OCI-LY3 (cell line): ENCODE data around the gene NRG2.

Source experiments
- H2AFZ ChIP-seq: fragments of 200-600, 300-600 bp; shearing (Covaris generic); 2 replicates; pipeline ENCODE4 v1.6.0; 2014; ENCODE audit warnings: antibody characterized with exemption, low read depth, low read length
- H3K27ac ChIP-seq: fragments of 200-600, 300-600 bp; sonication (generic); 2 replicates; pipeline ENCODE4 v1.5.1; 2014; ENCODE audit warnings: mild to moderate bottlenecking, low read length, moderate library complexity, mixed read lengths
- H3K27me3 ChIP-seq: fragments of 200-600, 300-600 bp; sonication (generic); 2 replicates; pipeline ENCODE4 v1.6.1; 2014; ENCODE audit warnings: low read depth, low read length, mixed read lengths
- H3K36me3 ChIP-seq: fragments of 200-600, 300-600 bp; sonication (generic); replicated peaks from 2 replicates; pipeline ENCODE3; 2014; ENCODE audit warnings: low read depth, low read length, mixed read lengths
- H3K4me1 ChIP-seq: fragments of 300-600, 200-600 bp; sonication (generic); 2 replicates; pipeline ENCODE4 v1.6.1; 2014; ENCODE audit warnings: low read length, mixed read lengths
- H3K4me2 ChIP-seq: fragments of 200-600, 300-600 bp; sonication (generic); 2 replicates; pipeline ENCODE4 v1.6.1; 2014; ENCODE audit warnings: low read length, mixed read lengths
- H3K4me3 ChIP-seq: fragments of 300-600, 200-600 bp; sonication (generic); 2 replicates; pipeline ENCODE4 v1.5.1; 2014; ENCODE audit warnings: antibody characterized with exemption, mild to moderate bottlenecking, low read length, moderate library complexity
- H3K79me2 ChIP-seq: fragments of 300-600, 200-600 bp; shearing (Covaris generic); 2 replicates; pipeline ENCODE4 v1.6.1; 2014; ENCODE audit warnings: mild to moderate bottlenecking, low read length, mixed read lengths
- H3K9ac ChIP-seq: fragments of 300-600, 200-600 bp; shearing (Covaris generic); 2 replicates; pipeline ENCODE4 v1.6.0; 2014; ENCODE audit warnings: mild to moderate bottlenecking, low read length, moderate library complexity
- H3K9me3 ChIP-seq: fragments of 200-600, 300-600 bp; shearing (Covaris generic); 2 replicates; pipeline ENCODE4 v1.6.1; 2014; ENCODE audit warnings: low read length, mixed read lengths; ENCODE audit not compliant: insufficient read depth
- H4K20me1 ChIP-seq: fragments of 200-600, 300-600 bp; sonication (generic); 2 replicates; pipeline ENCODE4 v1.6.1; 2016; ENCODE audit warnings: low read length, mixed read lengths; ENCODE audit not compliant: insufficient read depth
- EZH2phosphoT487 ChIP-seq: fragments of 200-600 bp; shearing (Covaris generic); IDR thresholded peaks from 2 replicates; pipeline ENCODE4 v1.6.1; 2018; ENCODE audit warnings: antibody characterized with exemption, mixed run types, low read depth
- TF ChIP-seq, protein P1 (sequence below): fragments of 200-600, 300-600 bp; sonication (generic); IDR thresholded peaks from 2 replicates; pipeline ENCODE4 v1.5.1; 2014; ENCODE audit warnings: antibody characterized with exemption, low read length, low read depth

The NRG2 gene

DNA sequence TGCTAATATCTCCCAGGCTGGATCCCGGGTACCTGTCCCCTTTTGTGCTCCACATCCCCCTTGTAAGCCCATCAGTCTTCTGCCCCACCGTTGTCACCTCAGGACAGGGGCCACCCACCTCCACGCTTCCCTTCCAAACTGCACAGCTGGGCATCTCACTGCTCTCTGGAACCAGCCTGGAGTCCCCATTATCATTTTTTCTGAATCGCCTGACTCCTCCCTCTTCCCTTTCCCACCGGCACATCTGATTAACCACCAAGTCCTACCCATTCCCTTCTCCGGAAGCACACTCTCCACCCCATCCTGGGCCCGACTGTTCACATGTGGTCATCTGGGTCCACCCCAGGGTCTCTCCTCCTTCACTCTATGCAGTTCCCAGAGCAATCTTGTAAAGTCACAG is 193.6 kb downstream of the NRG2 start:
- H4K20me1 ChIP-seq, result no peaks in the 10 kb centered on the region
- 0 out of 2 replicates have a peak, but pooled peaks cover 3% of the 10 kb centered on the region for H3K27me3 ChIP-seq
- H3K4me2 ChIP-seq, result no peak overlapping the region

DNA sequence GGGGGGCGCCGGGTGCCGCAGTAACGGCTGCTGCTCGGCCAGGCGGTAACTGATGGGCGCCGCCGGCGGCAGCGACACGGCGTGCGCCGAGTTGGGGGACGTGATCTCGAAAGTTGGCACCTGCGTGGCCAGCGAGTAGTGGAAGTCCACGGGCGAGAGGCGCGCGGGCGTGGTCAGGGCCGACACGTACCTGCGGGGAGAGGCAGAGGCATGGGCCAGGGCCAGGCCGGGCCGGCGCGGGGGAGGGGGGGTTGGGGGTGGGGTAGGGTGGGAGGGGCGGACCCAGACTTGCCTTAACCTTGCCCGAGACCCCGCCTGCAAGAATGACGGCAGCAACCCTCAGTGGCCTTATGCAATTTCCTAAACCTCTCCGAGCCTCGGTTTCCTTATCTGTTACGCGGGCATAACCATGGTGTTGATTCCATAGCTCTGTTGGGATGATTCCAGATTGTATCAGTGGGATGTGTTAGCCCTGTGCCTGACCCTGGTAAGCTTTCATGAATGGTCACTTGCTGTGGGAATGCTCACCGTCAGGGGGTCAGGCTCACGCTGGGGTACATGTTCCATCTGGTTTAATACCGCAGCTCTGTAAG is 194.5 kb downstream of the NRG2 start:
- Histone ChIP-seq H3K4me1 (peaks cover 5% of the 10 kb centered on the region; the same call in 1 of the 2 replicates), H3K36me3 (no peaks in the 10 kb centered on the region), H3K27me3 (0 out of 2 replicates have a peak, but pooled peaks cover 3% of the 10 kb centered on the region), H3K4me2 (peak overlapping the region; percentile 57), H4K20me1 (no peaks in the 10 kb centered on the region), H3K79me2 (no peaks in the 10 kb centered on the region), H3K27ac (no peak overlapping the region), H3K9me3 (no peaks in the 10 kb centered on the region), H3K4me3 (peak overlapping the region; percentile 69), H2AFZ (no peak overlapping the region), H3K9ac (no peak overlapping the region)
- no peak for TF ChIP-seq EZH2phosphoT487
- TF ChIP-seq, protein P1, sequence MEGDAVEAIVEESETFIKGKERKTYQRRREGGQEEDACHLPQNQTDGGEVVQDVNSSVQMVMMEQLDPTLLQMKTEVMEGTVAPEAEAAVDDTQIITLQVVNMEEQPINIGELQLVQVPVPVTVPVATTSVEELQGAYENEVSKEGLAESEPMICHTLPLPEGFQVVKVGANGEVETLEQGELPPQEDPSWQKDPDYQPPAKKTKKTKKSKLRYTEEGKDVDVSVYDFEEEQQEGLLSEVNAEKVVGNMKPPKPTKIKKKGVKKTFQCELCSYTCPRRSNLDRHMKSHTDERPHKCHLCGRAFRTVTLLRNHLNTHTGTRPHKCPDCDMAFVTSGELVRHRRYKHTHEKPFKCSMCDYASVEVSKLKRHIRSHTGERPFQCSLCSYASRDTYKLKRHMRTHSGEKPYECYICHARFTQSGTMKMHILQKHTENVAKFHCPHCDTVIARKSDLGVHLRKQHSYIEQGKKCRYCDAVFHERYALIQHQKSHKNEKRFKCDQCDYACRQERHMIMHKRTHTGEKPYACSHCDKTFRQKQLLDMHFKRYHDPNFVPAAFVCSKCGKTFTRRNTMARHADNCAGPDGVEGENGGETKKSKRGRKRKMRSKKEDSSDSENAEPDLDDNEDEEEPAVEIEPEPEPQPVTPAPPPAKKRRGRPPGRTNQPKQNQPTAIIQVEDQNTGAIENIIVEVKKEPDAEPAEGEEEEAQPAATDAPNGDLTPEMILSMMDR, result no peak

More for the DNA sequence above, 193.6 kb downstream of the NRG2 start:
- H3K4me3 ChIP-seq, result no peak overlapping the region
- no peak for TF ChIP-seq EZH2phosphoT487
- TF ChIP-seq, protein P1, result no peak
- no peak overlapping the region for H2AFZ ChIP-seq
- H3K27ac ChIP-seq, result no peak overlapping the region
- no peaks in the 10 kb centered on the region for H3K9me3 ChIP-seq
- H3K9ac ChIP-seq, result no peak overlapping the region
- H3K79me2 ChIP-seq, result no peaks in the 10 kb centered on the region
- H3K36me3 ChIP-seq, result no peaks in the 10 kb centered on the region
- no peaks in the 10 kb centered on the region for H3K4me1 ChIP-seq

DNA sequence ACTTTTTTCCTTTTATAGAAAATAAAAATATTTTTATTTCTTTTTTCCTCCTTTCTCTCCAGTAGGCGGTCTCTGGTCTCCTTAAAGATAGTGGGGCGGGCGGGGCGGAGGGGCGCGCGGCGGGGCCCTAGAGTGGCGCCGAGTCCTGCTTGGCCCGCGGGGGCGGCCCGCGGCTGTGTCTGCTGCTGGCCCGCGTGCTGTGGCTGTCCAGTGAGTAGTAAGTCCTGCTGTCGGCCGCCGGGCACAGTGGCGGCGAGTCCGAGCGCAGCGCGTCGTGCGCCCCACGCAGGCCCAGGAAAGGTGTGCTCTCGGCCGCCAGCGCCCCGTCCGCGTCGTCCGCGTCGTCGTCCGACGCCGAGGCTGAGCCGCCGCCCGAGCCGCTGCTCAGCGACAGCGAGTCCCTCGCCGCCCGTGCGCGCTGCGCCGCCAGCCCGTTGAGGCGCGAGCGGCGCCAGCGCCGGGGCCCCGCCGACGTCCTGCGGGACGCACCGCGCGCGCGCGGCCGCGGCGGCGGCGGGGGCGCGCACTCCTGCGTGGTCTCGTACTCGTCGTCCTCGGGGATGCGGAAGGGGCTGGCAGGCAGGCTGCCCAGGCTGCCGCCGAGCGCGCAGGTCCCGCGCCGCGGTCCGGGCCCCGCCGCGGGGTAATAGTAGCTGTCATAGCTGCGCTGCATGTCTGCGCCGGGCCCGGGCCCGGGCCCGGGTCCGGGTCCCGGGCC is 195.2 kb downstream of the NRG2 start:
- Histone ChIP-seq H3K4me3 (peak overlapping the region; percentile 69), H3K4me2 (peak overlapping the region; percentile 57), H3K9ac (no peak overlapping the region), H2AFZ (no peak overlapping the region), H3K27me3 (0 out of 2 replicates have a peak, but pooled peaks cover 3% of the 10 kb centered on the region), H3K27ac (no peak overlapping the region), H3K9me3 (no peaks in the 10 kb centered on the region), H3K36me3 (no peaks in the 10 kb centered on the region), H3K4me1 (peaks cover 6% of the 10 kb centered on the region; the same call in 1 of the 2 replicates), H4K20me1 (no peaks in the 10 kb centered on the region), H3K79me2 (no peaks in the 10 kb centered on the region)
- TF ChIP-seq, protein P1, result no peak
- TF ChIP-seq EZH2phosphoT487, result no peak

DNA sequence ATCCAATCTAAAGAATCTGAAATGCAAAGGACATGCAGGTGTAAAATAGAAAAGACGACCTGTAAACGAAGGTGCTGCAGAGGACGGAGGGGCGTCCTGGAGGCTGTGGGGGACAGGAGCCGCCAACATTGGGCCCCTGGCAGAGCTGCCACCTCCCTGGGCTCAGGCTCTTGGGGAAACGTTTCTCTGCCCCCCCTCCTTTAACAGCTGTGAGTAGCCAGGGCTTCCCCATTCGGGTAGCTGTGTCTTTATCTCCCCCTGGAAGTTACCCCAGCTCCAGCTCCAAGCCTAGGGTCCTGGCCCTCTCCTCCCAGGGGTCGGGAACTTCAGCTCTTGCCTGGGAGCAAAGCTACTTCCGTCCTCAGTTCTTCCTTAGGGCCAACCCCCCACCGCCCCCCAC is 196.0 kb downstream of the NRG2 start:
- Histone ChIP-seq H3K27me3 (0 out of 2 replicates have a peak, but pooled peaks cover 3% of the 10 kb centered on the region), H3K79me2 (no peaks in the 10 kb centered on the region), H3K4me3 (no peak overlapping the region), H3K4me1 (peaks cover 6% of the 10 kb centered on the region; the same call in 1 of the 2 replicates), H3K27ac (no peak overlapping the region), H2AFZ (no peak overlapping the region), H3K9ac (no peak overlapping the region), H3K36me3 (no peaks in the 10 kb centered on the region), H3K9me3 (no peaks in the 10 kb centered on the region), H3K4me2 (no peak overlapping the region), H4K20me1 (no peaks in the 10 kb centered on the region)
- TF ChIP-seq, protein P1, result no peak
- TF ChIP-seq EZH2phosphoT487, result no peak
